ENCODE results near the gene PTPRG. TPM values are rescaled to one million over a fixed set of nuclear protein-coding genes. Genes with fewer than 3 reads are reported as not detected.

Gene PTPRG
- total and polyA plus RNA-seq, 2 donors (not counting 1 experiment from before 2014, with no cell fraction given) = 67.0 to 97.9 TPM

DNA sequence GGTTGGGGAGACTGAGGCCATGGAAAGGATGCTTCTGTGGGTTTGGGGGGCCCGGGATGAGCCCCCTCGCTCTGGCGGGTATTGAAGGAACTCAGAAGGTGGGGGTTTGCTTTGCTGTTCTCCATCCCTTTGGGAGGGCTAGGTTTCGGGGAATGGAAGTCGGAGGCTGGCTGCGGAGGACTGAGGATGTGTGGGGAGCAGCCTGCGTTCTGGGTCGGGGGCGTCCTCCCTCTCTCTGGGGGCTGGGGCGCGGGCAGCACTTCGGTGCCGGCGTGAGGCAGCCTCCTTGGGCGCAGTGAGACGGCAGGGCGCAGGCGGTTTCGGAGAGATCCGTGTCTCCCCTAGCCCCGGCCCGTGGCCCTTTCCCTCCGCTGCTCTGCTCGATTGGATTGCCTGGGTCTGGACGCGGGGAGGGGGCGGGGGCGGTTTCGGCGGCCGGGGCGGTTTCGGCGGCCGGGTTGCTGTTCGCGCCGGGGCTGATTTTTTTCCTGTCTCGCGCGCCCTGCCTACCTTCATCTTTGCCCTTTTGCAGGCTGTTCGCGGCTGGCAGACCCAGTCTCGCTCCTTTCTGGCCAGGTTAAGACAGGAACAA lies 1.4 kb downstream of the PTPRG start:
- peak overlapping the region; percentile 72 for H3K9ac ChIP-seq (ENCODE audit: insufficient read depth, low read length)
- H3K27me3 ChIP-seq (ENCODE audit: control insufficient read depth, insufficient read depth, low read length) = no peaks in the 10 kb centered on the region
- peak; percentile 34 to 43 for DNase-seq (ENCODE audit: low read depth in 2 of 2)
- H3K4me3 ChIP-seq (replicated peaks in 1 of 4; ENCODE audit: control extremely low read depth in 1 of 4, insufficient read depth in 1 of 4, low read depth in 3 of 4, low read length in 4 of 4) = peak overlapping the region; percentile 89 to 92 (median 89)
- peak overlapping the region; percentile 99 for H3K4me2 ChIP-seq (ENCODE audit: extremely low read depth, insufficient read depth, low read length)
- peaks cover 6% of the 10 kb centered on the region for H3K4me1 ChIP-seq (ENCODE audit: control insufficient read depth, extremely low read depth, insufficient read depth, low read length)
- H3K79me2 ChIP-seq (ENCODE audit: control insufficient read depth, insufficient read depth, low read length) = peaks cover 55% of the 10 kb centered on the region
- TF ChIP-seq, protein P1, sequence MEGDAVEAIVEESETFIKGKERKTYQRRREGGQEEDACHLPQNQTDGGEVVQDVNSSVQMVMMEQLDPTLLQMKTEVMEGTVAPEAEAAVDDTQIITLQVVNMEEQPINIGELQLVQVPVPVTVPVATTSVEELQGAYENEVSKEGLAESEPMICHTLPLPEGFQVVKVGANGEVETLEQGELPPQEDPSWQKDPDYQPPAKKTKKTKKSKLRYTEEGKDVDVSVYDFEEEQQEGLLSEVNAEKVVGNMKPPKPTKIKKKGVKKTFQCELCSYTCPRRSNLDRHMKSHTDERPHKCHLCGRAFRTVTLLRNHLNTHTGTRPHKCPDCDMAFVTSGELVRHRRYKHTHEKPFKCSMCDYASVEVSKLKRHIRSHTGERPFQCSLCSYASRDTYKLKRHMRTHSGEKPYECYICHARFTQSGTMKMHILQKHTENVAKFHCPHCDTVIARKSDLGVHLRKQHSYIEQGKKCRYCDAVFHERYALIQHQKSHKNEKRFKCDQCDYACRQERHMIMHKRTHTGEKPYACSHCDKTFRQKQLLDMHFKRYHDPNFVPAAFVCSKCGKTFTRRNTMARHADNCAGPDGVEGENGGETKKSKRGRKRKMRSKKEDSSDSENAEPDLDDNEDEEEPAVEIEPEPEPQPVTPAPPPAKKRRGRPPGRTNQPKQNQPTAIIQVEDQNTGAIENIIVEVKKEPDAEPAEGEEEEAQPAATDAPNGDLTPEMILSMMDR (conservative IDR thresholded peaks at IDR 0.05 in 1 of 2, IDR thresholded peaks at IDR 0.05 in 1 of 2; ENCODE audit: low read depth in 1 of 2, low read length in 2 of 2) = no peak
- no peak for TF ChIP-seq EZH2 (IDR thresholded peaks at IDR 0.05; ENCODE audit: low read length, missing control alignments)
- peak overlapping the region; percentile 71 for H3K27ac ChIP-seq (ENCODE audit: insufficient read depth, low read length)
- no peaks in the 10 kb centered on the region for H4K20me1 ChIP-seq (ENCODE audit: control insufficient read depth, extremely low read depth, insufficient read depth, low read length)
- H2AFZ ChIP-seq (ENCODE audit: low read length) = peak overlapping the region; percentile 4
- no peaks in the 10 kb centered on the region for H3K9me3 ChIP-seq (ENCODE audit: control insufficient read depth, insufficient read depth, low read depth, low read length)
- H3K36me3 ChIP-seq (ENCODE audit: control insufficient read depth, insufficient read depth, low read length) = no peaks in the 10 kb centered on the region

DNA sequence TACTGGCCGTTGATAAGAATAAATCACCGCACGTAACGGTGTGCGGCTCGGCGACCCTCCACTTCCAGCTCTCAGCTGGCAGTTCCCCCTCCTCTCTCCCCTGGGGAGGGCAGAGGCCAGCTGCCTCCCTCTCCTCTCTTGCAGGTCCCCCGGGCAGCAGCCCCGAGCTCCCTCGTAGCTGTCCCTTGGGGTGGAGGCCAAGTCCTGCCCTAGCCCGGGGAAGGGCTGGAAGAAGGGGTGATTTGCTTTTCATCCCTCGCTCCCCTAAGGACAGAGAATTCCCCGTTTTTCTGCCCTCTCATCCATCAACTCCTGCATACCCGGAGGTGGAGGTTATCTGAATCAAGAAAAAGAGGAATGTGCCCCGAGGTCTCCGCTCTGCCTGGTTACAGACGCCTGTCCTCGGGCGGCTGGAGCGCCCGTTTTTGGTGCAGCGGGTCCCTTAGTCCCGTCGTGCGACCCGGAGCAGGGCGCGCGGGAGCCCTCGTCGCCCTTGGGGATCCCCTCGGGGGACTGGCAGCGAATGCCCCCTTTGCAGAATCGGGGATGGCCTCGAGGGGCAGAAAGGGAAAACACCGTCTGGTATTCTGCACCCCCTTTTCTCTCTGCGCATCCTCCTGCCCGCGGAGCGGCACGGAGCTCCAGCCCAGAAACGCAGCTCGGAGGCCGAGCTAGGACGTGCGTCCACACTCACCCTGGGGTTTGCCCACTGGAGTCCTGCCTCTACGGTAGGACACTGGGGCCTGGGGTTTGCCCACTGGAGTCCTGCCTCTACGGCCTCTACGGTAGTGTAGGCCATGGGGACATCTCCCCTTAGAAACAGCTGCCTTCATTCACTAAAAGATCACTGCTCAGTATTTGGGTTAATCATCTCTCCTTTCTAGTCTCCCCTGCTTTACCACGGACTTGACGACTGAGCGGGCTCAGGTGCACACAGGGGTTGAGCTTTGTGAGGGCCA lies 2.2 kb downstream of the PTPRG start:
- DNase-seq (ENCODE audit: low read depth in 2 of 2) = no peak
- Histone ChIP-seq H3K9ac (ENCODE audit: insufficient read depth, low read length) (peak overlapping the region; percentile 72), H2AFZ (ENCODE audit: low read length) (peak overlapping the region; percentile 19)

More for the DNA sequence above, 2.2 kb downstream of the PTPRG start:
- H3K36me3 ChIP-seq (ENCODE audit: control insufficient read depth, insufficient read depth, low read length) = no peaks in the 10 kb centered on the region
- H3K9me3 ChIP-seq (ENCODE audit: control insufficient read depth, insufficient read depth, low read depth, low read length) = no peaks in the 10 kb centered on the region
- no peaks in the 10 kb centered on the region for H4K20me1 ChIP-seq (ENCODE audit: control insufficient read depth, extremely low read depth, insufficient read depth, low read length)
- H3K27me3 ChIP-seq (ENCODE audit: control insufficient read depth, insufficient read depth, low read length) = no peaks in the 10 kb centered on the region
- H3K27ac ChIP-seq (ENCODE audit: insufficient read depth, low read length) = peak overlapping the region; percentile 71
- peaks cover 59% of the 10 kb centered on the region for H3K79me2 ChIP-seq (ENCODE audit: control insufficient read depth, insufficient read depth, low read length)
- peaks cover 6% of the 10 kb centered on the region for H3K4me1 ChIP-seq (ENCODE audit: control insufficient read depth, extremely low read depth, insufficient read depth, low read length)
- TF ChIP-seq EZH2 (IDR thresholded peaks at IDR 0.05; ENCODE audit: low read length, missing control alignments) = no peak
- TF ChIP-seq, protein P1 (conservative IDR thresholded peaks at IDR 0.05 in 1 of 2, IDR thresholded peaks at IDR 0.05 in 1 of 2; ENCODE audit: low read depth in 1 of 2, low read length in 2 of 2) = no peak
- peak overlapping the region; percentile 99 for H3K4me2 ChIP-seq (ENCODE audit: extremely low read depth, insufficient read depth, low read length)
- peak overlapping the region; percentile 89 to 92 (median 89) for H3K4me3 ChIP-seq (replicated peaks in 1 of 4; ENCODE audit: control extremely low read depth in 1 of 4, insufficient read depth in 1 of 4, low read depth in 3 of 4, low read length in 4 of 4)
